Dedifferentiated amniotic fluid mesenchymal stem cell (primary cell): ENCODE results near the gene TAS1R2.
"Not testable (repeated sequence)": the region's sequence is repeated elsewhere in the genome, so short reads cannot be mapped to it uniquely, and the experiment has no call there.

Source experiments
- DNase-seq: peaks from one replicate; pipeline ENCODE4 v3.0.0-alpha.2; 2016; ENCODE audit errors: extremely low spot score

Gene TAS1R2

GRCh38 chr1:18883636-18884418 is 24.4 kb upstream of the TAS1R2 start:
- peak; percentile 72 for DNase-seq

- no peak for DNase-seq
Measured at GRCh38 chr1:18883079-18883478, 23.6 kb upstream of the TAS1R2 start.

GRCh38 chr1:18882486-18882885 is 23.0 kb upstream of the TAS1R2 start:
- DNase-seq = no peak

GRCh38 chr1:18881642-18882431 is 22.4 kb upstream of the TAS1R2 start:
- DNase-seq = no peak

- DNase-seq = no peak
Measured at GRCh38 chr1:18881164-18881563, 21.7 kb upstream of the TAS1R2 start.

- no peak for DNase-seq
Measured at GRCh38 chr1:18880585-18880984, 21.1 kb upstream of the TAS1R2 start.

- DNase-seq = no peak
Measured at GRCh38 chr1:18879791-18880309, 20.4 kb upstream of the TAS1R2 start.

GRCh38 chr1:18879215-18879790 is 19.8 kb upstream of the TAS1R2 start:
- no peak for DNase-seq

GRCh38 chr1:18878538-18879214 is 19.2 kb upstream of the TAS1R2 start:
- no peak for DNase-seq

- DNase-seq = no peak
Measured at GRCh38 chr1:18877282-18877681, 17.8 kb upstream of the TAS1R2 start.

- no peak for DNase-seq
Measured at GRCh38 chr1:18876210-18876609, 16.8 kb upstream of the TAS1R2 start.

GRCh38 chr1:18875796-18876128 is 16.3 kb upstream of the TAS1R2 start:
- DNase-seq = no peak

- peak; percentile 77 for DNase-seq
Measured at GRCh38 chr1:18875107-18875795, 15.8 kb upstream of the TAS1R2 start.

GRCh38 chr1:18874600-18874999 is 15.1 kb upstream of the TAS1R2 start:
- no peak for DNase-seq

- no peak for DNase-seq
Measured at GRCh38 chr1:18874036-18874435, 14.6 kb upstream of the TAS1R2 start.

- no peak for DNase-seq
Measured at GRCh38 chr1:18872071-18872611, 12.7 kb upstream of the TAS1R2 start.

GRCh38 chr1:18871401-18872070 is 12.1 kb upstream of the TAS1R2 start:
- no peak for DNase-seq

GRCh38 chr1:18870957-18871356 is 11.5 kb upstream of the TAS1R2 start:
- DNase-seq = no peak

GRCh38 chr1:18870595-18870865 is 11.1 kb upstream of the TAS1R2 start:
- DNase-seq = not testable (repeated sequence)

GRCh38 chr1:18869847-18870594 is 10.6 kb upstream of the TAS1R2 start:
- DNase-seq = no peak
